Large intestine (tissue), 12 donors: ENCODE data around the gene NCK2. TPM values are rescaled to one million over a fixed set of nuclear protein-coding genes. Genes with fewer than 3 reads are reported as not detected.

Source experiments
- DNase-seq, 2 donors: peaks; one replicate each; pipeline versions ENCODE4 v3.0.0 to v3.0.0-alpha.2; 2013
- H3K27ac ChIP-seq: one replicate; pipeline ENCODE4 v1.5.1; 2013; ENCODE audit warnings: low read length
- H3K27me3 ChIP-seq: 2 replicates; pipeline ENCODE4 v1.6.1; 2013; ENCODE audit warnings: low read length; ENCODE audit not compliant: control insufficient read depth, insufficient read depth
- H3K36me3 ChIP-seq: 2 replicates; pipeline ENCODE4 v1.6.1; 2013; ENCODE audit warnings: low read length; ENCODE audit not compliant: control insufficient read depth, insufficient read depth
- H3K4me1 ChIP-seq: one replicate; pipeline ENCODE4 v1.6.1; 2013; ENCODE audit warnings: low read length; ENCODE audit not compliant: control insufficient read depth, insufficient read depth
- H3K4me3 ChIP-seq: one replicate; pipeline ENCODE4 v1.5.1; 2013; ENCODE audit warnings: low read length
- H3K9me3 ChIP-seq: one replicate; pipeline ENCODE4 v1.6.1; 2013; ENCODE audit warnings: mild to moderate bottlenecking, low read depth, low read length, moderate library complexity; ENCODE audit not compliant: control insufficient read depth
- WGBS: methylation state at CpG from one replicate; pipeline ENCODE4 v1.1.5; 2013; ENCODE audit warnings: low lambda C conversion rate; ENCODE audit not compliant: insufficient coverage; 5-methylcytosine and 5-hydroxymethylcytosine counted together
- long read RNA-seq, 11 donors: transcript quantifications; one replicate each; lab custom pipeline, GENCODE V29; 2026
- polyA plus RNA-seq: library from polyadenylated mRNA; unstranded; fragments of 120-200 nt; gene quantifications from one replicate; pipeline ENCODE4 v1.2.1, GENCODE V29; 2013

Gene NCK2
- 58.9 TPM for polyA plus RNA-seq
- long read RNA-seq, donor 1, transcript NCK2-201 (5 exons, 2,683 nt): major isoform, 12 of 37 reads
- long read RNA-seq, donor 1, partial matches to known transcripts: 21 of 37 reads
- long read RNA-seq, donor 1, other reads (novel, unspliced or antisense): 0 of 37 reads
- long read RNA-seq, donor 2, transcript NCK2-201 (5 exons, 2,683 nt): major isoform, 25 of 55 reads
- long read RNA-seq, donor 2, partial matches to known transcripts: 27 of 55 reads
- long read RNA-seq, donor 2, other reads (novel, unspliced or antisense): 0 of 55 reads
- long read RNA-seq, donor 3: 0 reads
- long read RNA-seq, donor 4, partial matches to known transcripts: 0 of 4 reads
- long read RNA-seq, donor 4, other reads (novel, unspliced or antisense): 0 of 4 reads
- long read RNA-seq, donor 5, transcript NCK2-201 (5 exons, 2,683 nt): major isoform, 10 of 12 reads
- long read RNA-seq, donor 5, partial matches to known transcripts: 0 of 12 reads
- long read RNA-seq, donor 5, other reads (novel, unspliced or antisense): 0 of 12 reads
- long read RNA-seq, donor 6, transcript NCK2-201 (5 exons, 2,683 nt): major isoform, 25 of 76 reads
- long read RNA-seq, donor 6, partial matches to known transcripts: 48 of 76 reads
- long read RNA-seq, donor 6, other reads (novel, unspliced or antisense): 0 of 76 reads
- long read RNA-seq, donor 7, transcript NCK2-201 (5 exons, 2,683 nt): major isoform, 10 of 31 reads
- long read RNA-seq, donor 7, partial matches to known transcripts: 19 of 31 reads
- long read RNA-seq, donor 7, other reads (novel, unspliced or antisense): 0 of 31 reads
- long read RNA-seq, donor 8, transcript NCK2-201 (5 exons, 2,683 nt): major isoform, 21 of 37 reads
- long read RNA-seq, donor 8, partial matches to known transcripts: 12 of 37 reads
- long read RNA-seq, donor 8, other reads (novel, unspliced or antisense): 0 of 37 reads
- long read RNA-seq, donor 9, transcript NCK2-201 (5 exons, 2,683 nt): major isoform, 13 of 27 reads
- long read RNA-seq, donor 9, partial matches to known transcripts: 13 of 27 reads
- long read RNA-seq, donor 9, other reads (novel, unspliced or antisense): 0 of 27 reads
- long read RNA-seq, donor 10, transcript NCK2-201 (5 exons, 2,683 nt): major isoform, 32 of 37 reads
- long read RNA-seq, donor 10, transcript NCK2-205 (4 exons, 1,795 nt): minor isoform, 5 of 37 reads
- long read RNA-seq, donor 10, partial matches to known transcripts: 0 of 37 reads
- long read RNA-seq, donor 10, other reads (novel, unspliced or antisense): 0 of 37 reads
- long read RNA-seq, donor 11, transcript NCK2-201 (5 exons, 2,683 nt): major isoform, 13 of 46 reads
- long read RNA-seq, donor 11, transcript NCK2-205 (4 exons, 1,795 nt): minor isoform, 6 of 46 reads
- long read RNA-seq, donor 11, partial matches to known transcripts: 27 of 46 reads
- long read RNA-seq, donor 11, other reads (novel, unspliced or antisense): 0 of 46 reads

- WGBS: no CpG with 5 or more reads among the region's 119 CpGs
- Histone ChIP-seq H3K27me3 (no peaks in the 10 kb centered on the region), H3K4me1 (peaks cover 27% of the 10 kb centered on the region), H3K9me3 (no peaks in the 10 kb centered on the region), H3K36me3 (peaks cover 11% of the 10 kb centered on the region), H3K27ac (peak within 1 kb of the TSS; percentile 79), H3K4me3 (peak within 1 kb of the TSS; percentile 72)
- peak; percentile 28 to 63 for DNase-seq
These were observed at the start of gene NCK2 for GRCh38 chr2:105744909-105745853. TSS of gene NCK2 (plus strand) at chr2:105744912. CDS start at chr2:105855064, 110,152 bp downstream.

- H3K4me1 ChIP-seq: peaks cover 8% of the 10 kb centered on the region
- H3K36me3 ChIP-seq: no peaks in the 10 kb centered on the region
- H3K4me3 ChIP-seq: no peak overlapping the region
- no CpG with 5 or more reads among the region's 10 CpGs for WGBS
- H3K9me3 ChIP-seq: no peaks in the 10 kb centered on the region
- no peaks in the 10 kb centered on the region for H3K27me3 ChIP-seq
- peak in 1 of 2 donors; percentile 59 for DNase-seq
- H3K27ac ChIP-seq: no peak overlapping the region
These were observed 46.8 kb upstream of the NCK2 start for GRCh38 chr2:105697781-105698449.

GRCh38 chr2:105698820-105699219, 45.9 kb upstream of the NCK2 start:
- H3K9me3 ChIP-seq: no peaks in the 10 kb centered on the region
- H3K4me3 ChIP-seq: no peak overlapping the region
- DNase-seq: no peak
- no peak overlapping the region for H3K27ac ChIP-seq
- no peaks in the 10 kb centered on the region for H3K36me3 ChIP-seq
- H3K4me1 ChIP-seq: peaks cover 8% of the 10 kb centered on the region
- no peaks in the 10 kb centered on the region for H3K27me3 ChIP-seq
- no CpG with 5 or more reads among the region's 2 CpGs for WGBS

- 83% methylated on average over 1 of the region's 3 CpGs for WGBS
These were observed 43.7 kb upstream of the NCK2 start for GRCh38 chr2:105701042-105701441.

GRCh38 chr2:105708697-105709096, 36.0 kb upstream of the NCK2 start:
- Histone ChIP-seq H3K36me3 (no peaks in the 10 kb centered on the region), H3K27ac (no peak overlapping the region)

More at GRCh38 chr2:105701042-105701441, 43.7 kb upstream of the NCK2 start:
- no peak overlapping the region for H3K4me3 ChIP-seq
- no peaks in the 10 kb centered on the region for H3K27me3 ChIP-seq
- no peaks in the 10 kb centered on the region for H3K36me3 ChIP-seq
- H3K4me1 ChIP-seq: peaks cover 8% of the 10 kb centered on the region
- H3K27ac ChIP-seq: no peak overlapping the region
- H3K9me3 ChIP-seq: peaks cover 3% of the 10 kb centered on the region
- DNase-seq: no peak

GRCh38 chr2:105711394-105711793, 33.3 kb upstream of the NCK2 start:
- Histone ChIP-seq H3K36me3 (no peaks in the 10 kb centered on the region), H3K9me3 (no peaks in the 10 kb centered on the region), H3K4me3 (no peak overlapping the region), H3K4me1 (peaks cover 44% of the 10 kb centered on the region), H3K27me3 (no peaks in the 10 kb centered on the region), H3K27ac (peak overlapping the region; percentile 79)
- peak; percentile 72 to 90 for DNase-seq

More at GRCh38 chr2:105708697-105709096, 36.0 kb upstream of the NCK2 start:
- peaks cover 35% of the 10 kb centered on the region for H3K4me1 ChIP-seq
- no peak overlapping the region for H3K4me3 ChIP-seq
- H3K27me3 ChIP-seq: no peaks in the 10 kb centered on the region
- H3K9me3 ChIP-seq: peaks cover 3% of the 10 kb centered on the region
- DNase-seq: no peak

GRCh38 chr2:105712166-105712915, 32.4 kb upstream of the NCK2 start:
- Histone ChIP-seq H3K27me3 (no peaks in the 10 kb centered on the region), H3K27ac (peak overlapping the region; percentile 79), H3K9me3 (no peaks in the 10 kb centered on the region), H3K36me3 (no peaks in the 10 kb centered on the region), H3K4me1 (peaks cover 44% of the 10 kb centered on the region), H3K4me3 (no peak overlapping the region)
- 93% methylated on average over 3 of the region's 5 CpGs for whole genome bisulfite sequencing
- DNase-seq: no peak

- no CpG with 5 or more reads among the region's 6 CpGs for WGBS
- peak overlapping the region; percentile 27 for H3K27ac ChIP-seq
These were observed 31.6 kb upstream of the NCK2 start for GRCh38 chr2:105712981-105713596.

More at GRCh38 chr2:105712981-105713596, 31.6 kb upstream of the NCK2 start:
- no peaks in the 10 kb centered on the region for H3K36me3 ChIP-seq
- H3K4me1 ChIP-seq: peaks cover 44% of the 10 kb centered on the region
- no peaks in the 10 kb centered on the region for H3K9me3 ChIP-seq
- H3K4me3 ChIP-seq: no peak overlapping the region
- H3K27me3 ChIP-seq: no peaks in the 10 kb centered on the region
- peak in 1 of 2 donors; percentile 39 for DNase-seq
